Erythroblast (primary cell): ENCODE data around the gene FLOT1.

Experiments
- GATA1 ChIP-seq: IDR thresholded peaks from 2 replicates; pipeline ENCODE4 v1.6.1; 2011; ENCODE audit warnings: low read depth, mild to moderate bottlenecking, control low read depth, low read length, moderate library complexity
- POLR2A ChIP-seq: IDR thresholded peaks from 2 replicates; pipeline ENCODE4 v1.6.1; 2011; ENCODE audit warnings: mild to moderate bottlenecking, low read length

DNA sequence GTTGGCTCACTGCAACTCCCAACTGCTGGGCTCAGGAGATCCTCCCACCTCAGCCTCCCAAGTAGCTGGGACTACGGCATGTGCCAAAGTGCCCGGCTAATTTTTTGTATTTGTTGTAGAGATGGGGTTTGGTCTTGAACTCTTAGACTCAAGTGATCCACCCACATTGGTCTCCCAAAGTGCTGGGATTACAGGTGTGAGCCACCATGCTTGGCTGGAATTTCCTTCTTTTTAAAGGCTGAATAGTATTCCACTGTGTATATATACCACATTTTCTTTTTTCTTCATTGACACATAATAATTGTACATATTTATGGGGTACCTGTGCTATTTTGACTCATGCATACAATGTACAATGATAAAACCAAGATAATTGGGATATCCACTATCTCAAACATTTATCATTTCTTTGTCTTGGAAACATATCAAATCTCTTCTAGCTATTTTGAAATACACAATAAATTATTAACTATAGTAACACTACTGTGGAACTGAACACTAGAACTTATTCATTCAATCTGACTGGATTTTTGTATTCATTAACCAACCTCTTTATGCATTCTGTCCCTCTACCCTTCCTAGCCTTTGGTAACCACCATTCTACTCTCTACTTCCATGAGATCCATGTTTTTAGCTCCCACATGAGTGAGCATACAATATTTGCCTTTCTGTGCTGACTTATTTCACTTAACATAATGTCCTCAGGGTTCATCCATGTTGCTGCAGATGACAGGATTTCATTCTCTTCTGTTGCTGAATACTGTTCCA is 33.2 kb downstream of the FLOT1 start:
- TF ChIP-seq POLR2A (no peak), GATA1 (no peak)
